Fibroblast of skin of scalp (primary cell): ENCODE measurements around the gene VMP1.
A peak's percentile ranks its signal among the peaks of the same experiment; 100 is the strongest.
"Not testable (repeated sequence)": the region's sequence is repeated elsewhere in the genome, so short reads cannot be mapped to it uniquely, and the experiment has no call there.

Source experiments
- DNase-seq: peaks from one replicate; pipeline ENCODE4 v3.0.0-alpha.2; 2013

VMP1 gene

DNA sequence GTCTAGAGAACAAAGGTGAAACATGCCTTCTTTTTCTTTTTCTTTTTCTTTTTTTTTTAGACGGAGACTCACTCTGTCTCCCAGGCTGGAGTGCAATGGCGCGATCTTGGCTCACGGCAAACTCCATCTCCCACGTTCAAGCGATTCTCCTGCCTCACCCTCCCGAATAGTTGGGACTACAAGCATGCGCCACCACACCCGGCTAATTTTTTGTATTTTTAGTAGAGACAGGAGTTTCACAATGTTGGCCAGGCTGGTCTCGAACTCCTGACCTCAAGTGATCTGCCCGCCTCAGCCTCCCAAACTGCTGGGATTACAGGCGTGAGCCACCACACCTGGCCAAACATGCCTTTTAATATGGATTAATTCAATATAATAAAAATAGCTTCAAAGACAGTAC lies 47.6 kb downstream of the VMP1 start:
- DNase-seq, result not testable (repeated sequence)

DNA sequence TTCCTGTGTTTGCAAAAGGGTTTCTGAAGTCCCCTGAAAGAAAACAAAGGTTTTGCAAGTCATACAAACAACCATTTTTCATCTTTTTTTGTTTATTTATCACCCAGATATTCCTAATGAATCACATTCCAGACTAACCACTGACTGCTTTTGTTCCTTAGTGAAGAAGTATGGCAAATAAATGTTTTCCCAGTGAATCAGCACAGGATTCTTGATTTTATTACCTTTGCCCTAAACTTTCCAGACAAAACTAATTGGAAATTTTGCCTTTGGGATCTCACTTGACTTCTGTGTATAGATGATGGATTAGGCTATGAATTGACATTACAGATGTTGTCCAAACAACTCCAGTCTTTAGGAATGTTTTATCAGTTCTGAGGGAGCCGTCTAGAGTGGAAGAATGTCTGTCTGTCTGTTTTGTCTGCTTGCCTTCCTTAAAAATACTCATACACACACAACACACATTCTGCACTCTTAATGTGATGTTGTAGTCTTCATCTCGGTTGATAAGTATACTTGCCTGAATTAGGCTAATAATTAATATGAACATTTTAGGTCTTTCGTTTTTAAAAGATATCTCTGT lies 48.9 kb downstream of the VMP1 start:
- DNase-seq, result peak; percentile 95

DNA sequence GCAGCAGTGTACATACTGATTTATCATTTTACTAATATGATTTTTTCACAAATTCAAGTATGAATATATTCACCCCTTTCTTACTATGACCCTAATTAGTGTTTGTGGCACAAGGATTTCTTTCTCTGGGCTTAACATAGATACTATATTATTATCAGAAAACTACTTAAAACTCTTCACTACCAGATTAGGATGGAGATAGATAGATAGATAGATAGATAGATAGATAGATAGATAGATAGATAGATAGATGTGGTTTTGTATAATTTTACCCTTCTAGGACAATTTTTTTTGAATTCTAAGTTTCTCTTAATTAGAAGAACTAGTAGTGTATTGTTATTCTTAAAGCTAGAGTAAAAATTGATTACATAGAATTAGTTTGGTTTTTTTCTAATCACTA lies 49.6 kb downstream of the VMP1 start:
- no peak for DNase-seq

DNA sequence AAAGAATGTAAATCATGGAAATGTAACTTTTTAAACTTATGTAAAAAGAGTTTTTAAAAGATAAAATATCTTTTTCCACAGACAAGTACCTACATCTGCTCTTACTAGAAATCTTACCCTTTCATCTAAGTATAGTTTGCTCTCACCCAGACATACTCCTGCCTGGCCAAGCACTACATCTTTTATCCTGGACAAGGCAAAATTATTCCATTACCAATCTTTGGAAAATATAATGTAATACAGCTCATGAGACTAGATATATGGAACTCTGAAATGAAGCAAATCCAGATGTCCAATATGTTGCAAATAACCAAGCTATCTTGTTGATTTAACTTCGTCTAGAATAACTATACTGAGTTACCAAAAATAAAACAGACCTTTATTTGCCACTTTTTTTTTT lies 50.0 kb downstream of the VMP1 start:
- DNase-seq, result peak; percentile 36

DNA sequence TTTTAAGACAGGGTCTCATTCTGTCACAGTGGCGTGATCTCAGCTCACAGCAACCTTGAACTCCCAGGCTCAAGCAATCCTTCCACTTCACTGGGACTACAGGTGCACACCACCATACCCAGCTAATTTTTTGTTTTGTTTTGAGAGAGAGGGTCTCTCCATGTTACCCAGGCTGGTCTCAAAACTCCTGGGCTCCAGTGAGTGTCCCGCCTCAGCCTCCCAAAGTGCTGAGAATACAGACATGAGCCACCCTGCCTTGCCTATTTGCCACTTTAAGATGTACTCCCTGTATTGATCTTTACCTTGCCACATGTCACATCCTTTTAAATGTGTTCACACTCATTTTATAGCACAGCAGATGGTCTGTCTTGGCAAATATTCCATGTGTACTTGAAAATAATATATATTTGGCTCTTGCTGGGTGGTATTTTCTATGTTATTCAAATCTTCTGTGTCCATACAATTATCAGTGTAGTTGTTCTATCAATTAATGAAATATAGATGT lies 50.5 kb downstream of the VMP1 start:
- DNase-seq, result no peak

DNA sequence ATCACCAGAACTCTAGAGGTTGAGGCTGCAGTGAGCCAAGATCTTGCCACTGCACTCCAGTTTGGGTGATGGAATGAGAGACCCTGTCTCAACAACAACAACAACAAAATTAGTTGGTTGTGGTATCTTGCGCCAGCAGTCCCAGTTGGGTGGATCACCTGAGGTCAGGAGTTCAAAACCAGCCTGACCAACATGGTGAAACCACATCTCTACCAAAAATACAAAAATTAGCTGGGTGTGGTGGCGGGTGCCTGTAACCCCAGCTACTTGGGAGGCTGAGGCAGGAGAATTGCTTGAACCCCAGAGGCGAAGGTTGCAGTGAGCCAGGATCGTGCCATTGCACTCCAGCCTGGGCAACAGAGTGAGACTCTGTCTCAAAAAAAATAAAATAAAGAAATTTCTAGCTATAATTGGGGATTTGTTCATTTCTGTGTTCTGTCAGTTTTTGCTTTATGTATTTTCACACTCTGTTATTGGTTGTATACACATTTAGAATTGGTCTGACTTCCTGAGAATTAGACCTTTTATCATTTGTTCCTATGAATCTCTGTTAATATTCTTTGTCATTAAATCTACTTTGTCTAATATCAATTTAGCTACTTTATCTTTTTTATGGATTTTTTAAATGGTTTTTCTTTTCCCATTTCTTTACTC lies 51.7 kb downstream of the VMP1 start:
- not testable (repeated sequence) for DNase-seq

DNA sequence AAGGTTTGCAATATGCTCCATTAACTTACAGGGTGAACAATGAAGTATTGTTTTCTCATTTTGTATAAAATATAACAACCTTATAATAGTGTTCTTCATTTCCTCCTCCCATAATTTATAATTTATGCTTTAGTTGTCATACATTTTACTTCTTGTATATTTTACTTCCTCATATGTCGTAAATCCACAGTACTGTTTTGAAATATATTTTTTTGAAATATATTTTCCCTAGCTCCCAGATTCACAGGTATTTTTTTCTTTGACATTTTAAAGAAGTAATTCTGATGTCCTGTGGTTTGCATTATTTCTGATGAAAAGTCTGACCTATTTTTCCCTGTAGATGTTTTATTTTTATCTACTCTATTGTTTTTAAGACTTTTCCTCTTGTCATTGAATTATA lies 52.7 kb downstream of the VMP1 start:
- DNase-seq, result no peak

DNA sequence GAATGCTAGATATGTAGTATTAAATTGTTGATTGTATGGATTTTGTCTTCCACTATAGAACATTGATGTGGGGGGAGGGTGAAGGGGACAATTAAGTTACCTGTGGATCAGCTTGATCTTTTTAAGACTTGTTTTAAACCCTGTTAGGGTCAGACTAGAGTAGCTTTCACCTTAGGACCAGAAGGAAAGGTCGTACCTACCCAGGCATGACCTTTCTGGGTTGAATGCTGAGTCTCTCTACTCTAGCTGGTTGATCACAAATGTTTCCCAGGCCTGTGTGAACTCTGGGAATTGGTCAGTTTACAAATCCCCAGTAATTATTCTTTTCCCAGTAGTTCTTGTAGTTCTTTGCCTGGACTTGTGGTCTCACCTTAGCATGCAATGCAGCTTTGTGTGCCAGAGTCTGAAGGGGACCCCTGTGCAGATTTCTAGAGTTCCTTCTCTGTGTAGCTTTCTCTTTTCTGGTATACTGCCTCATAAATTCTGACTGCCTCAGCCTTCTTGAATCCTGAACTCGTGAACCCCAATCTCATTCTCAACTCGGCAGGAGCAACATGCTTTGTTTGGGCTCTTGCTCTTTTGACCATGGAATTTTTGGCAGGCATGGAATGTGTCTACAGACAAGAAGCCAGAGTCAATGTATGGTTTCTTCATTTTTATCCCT lies 54.1 kb downstream of the VMP1 start:
- DNase-seq, result peak; percentile 98

DNA sequence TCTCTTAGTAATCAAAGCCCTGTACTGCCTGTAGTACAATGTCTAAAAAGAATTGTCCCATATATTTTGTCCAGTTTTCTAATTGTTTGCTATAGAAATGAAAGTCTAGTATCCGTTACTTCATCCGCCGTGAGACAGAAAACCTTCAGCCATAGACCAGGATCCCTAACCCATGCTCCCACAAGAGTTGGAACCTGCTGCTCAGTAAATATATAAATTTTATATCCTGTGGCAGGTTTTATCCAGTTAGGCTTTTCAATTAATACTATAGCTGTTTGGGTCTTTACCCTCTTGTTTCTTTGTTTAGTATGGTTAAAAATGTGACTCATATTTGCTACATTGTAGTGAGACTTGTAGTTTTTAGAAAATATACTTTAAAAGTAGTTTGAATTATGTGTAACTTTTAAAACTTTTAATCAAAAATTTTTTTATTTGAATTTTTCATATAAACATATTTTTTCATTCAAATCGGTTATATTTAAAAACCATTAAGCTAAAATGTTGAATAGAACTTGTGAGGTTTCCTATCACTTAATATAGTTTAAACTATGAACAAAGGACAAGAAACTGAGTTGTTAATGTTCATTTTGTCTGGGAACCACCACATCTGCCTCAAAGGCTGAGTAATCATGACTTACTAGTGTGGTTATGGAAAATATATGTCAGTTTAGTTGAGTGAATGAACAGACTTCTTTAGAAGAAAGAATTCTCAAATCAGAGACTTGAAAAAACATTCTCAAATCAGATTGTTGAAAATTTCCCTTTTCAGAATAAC lies 54.8 kb downstream of the VMP1 start:
- DNase-seq, result peak; percentile 86

DNA sequence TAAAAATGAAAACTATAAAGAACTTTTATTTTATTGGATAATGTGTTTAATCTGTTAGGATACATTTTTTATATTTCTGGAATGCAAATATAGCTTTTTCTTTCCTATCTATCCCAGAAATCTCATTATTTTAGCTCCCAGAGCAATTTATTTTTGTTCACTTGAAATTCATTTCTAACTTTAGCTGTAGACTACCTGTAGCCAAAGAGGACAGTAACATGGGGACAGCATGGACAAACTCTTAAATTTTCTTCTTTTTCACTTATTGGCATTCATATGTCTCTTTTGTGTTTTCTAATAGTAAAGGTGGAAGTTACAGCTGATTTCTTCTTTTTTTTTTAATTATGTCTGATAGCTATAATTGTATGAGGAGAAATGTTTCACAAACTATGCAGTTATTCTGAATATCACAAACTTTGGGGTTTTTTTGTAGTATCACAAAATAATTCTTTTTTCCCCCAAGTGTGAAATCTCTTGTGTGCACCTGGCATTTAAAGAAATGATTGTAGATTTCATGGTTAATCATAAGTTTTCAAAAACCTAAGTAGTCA lies 55.4 kb downstream of the VMP1 start:
- DNase-seq, result no peak

DNA sequence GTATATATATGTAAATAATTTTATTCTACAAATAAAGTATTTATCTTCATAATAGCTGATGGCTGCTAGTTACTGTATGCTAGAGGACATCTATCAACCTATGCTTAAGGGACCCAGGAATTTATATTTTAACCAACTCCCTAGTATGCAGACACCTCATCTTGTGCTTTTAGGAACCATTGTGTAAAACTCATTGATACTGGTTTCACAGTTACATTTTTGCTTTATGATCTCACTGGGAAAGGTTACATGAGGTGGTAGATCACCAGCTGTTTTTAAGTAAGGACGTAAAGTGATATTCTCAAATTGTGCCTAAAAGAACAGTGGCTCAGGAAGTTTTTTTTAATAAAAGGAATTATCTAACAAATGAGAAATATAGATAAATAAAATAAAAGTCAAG lies 56.4 kb downstream of the VMP1 start:
- DNase-seq, result peak; percentile 81

DNA sequence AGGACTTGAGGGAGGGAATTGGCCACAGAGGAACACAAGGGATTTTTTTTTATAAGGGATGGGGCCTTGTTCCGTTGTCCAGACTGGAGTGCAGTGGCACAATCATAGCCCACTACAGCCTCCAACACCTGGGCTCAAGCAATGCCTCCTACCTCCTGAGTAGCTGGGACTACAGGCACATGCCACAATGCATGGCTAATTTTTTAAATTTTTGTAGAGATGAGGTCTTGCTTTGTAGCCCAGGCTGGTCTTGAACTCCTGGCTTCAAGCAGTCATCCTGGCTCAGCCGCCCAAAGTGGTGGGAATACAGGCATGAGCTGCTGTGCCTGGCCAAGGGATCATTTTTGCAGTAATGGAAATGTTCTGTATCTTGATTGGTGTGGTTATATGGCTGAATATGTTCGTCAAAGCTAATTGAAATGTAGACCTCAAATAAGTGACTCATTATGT lies 56.9 kb downstream of the VMP1 start:
- DNase-seq, result peak; percentile 54

DNA sequence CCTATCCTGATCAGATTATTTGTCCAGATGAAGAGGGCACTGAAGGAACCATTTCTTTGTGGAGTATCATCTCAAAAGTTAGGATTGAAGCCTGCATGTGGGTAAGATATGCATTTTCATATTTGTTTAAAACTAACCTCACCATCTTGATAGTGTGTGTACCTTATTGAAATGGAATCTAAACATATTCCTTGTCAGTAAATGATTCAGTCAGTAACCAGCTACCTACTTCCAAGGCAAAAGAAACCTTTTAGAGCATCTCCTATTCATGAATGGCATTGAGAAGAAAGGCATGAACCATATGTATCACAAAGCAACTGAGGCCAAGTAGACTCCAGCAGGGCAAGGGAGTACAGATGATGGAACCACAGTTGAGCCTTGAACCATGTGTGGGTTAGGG lies 57.6 kb downstream of the VMP1 start:
- no peak for DNase-seq

DNA sequence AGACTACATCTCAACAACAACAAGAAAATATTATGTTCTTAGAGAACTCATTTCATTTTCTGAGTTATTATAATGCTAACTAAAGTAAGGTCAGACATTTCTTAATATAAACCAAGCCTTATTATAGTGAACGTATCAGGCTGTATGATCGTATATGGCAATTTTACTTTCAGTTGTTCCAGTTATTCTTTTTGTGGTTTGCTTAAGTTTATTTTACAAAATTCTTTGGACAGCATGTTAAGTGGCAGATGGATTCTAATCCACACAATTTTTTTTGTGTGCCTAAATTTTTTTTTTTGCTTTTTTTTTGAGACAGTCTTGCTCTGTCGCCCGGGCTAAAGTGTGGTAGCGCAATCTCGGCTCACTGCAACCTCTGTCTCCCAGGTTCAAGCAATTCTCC lies 59.0 kb downstream of the VMP1 start:
- peak; percentile 49 for DNase-seq

DNA sequence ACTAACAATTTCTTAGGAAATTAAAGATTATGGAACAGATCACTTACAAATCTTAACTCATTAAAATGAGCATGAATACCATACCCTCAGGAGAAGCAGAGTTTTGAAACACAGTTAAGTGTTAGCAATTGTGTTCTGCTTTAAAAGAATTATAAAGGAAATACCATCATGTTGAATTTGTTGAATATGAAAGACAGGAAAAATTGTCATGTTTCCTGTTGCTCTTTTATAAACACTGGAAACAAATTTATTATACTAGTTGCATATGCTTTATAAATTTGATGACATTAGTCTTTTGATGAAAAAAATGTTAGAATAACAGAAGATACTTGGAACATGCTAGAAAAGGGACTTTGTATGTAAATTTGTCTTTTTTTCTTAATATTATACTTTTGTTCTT lies 59.7 kb downstream of the VMP1 start:
- DNase-seq, result no peak

DNA sequence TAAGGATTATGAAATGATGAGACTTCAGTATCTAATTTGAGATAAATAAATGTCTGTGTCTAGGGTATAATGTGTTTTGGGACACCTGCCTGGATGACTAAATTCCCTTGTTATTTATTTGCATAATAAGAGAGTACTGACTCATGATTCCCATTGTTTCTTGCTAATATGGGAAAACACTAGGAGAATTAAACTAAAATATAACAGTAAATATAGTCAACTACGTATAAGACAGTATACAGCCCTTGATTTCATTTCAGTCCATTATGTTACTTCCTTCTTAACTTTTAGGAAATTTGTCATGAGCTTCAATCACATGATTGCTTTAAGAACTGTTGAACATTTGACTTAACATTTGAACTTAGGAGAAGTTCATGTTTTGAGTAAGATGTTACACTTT lies 62.4 kb downstream of the VMP1 start:
- no peak for DNase-seq

DNA sequence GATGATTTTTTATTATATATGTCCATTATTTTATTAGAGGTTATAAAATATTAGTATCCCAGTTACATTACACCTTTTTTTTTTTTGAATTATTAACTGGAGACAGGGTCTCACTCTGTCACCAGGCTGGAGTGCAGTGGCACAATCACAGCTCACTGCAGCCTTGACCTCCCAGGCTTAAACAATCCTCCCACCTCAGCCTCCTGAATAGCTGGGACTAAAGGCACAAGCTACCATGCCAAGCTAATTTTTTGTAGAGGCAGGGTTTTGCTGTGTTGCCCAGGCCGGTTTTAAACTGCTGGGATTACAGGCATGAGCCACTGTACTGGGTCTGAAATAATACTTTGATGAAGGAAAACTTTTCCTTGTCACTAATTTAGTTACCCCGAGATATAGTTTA lies 63.6 kb downstream of the VMP1 start:
- DNase-seq, result no peak

DNA sequence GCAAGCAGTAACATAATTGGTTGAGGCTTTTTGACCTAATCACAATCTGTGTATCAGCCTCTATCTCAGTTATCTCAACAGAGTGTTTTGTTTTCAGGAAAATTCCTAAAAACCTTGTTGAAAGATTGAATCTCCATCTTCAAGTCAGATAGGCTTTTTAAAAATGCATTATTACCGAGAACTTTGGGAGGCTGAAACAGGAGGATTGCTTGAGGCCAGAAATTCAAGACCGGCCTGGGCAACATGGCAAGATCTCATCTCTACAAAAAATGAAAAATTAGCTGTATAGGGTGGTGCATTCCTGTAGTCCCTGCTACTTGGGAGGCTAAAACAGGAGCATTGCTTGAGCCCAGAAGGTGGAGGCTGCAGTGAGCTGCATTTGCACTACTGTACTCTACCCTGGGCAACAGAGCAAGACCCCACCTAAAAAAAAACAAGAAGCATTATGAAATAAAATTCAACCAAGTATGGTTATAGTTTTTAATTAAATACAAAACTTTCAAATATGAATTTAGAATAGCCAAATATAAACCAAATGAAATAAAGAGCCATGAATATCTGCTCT lies 68.4 kb downstream of the VMP1 start:
- DNase-seq, result no peak

DNA sequence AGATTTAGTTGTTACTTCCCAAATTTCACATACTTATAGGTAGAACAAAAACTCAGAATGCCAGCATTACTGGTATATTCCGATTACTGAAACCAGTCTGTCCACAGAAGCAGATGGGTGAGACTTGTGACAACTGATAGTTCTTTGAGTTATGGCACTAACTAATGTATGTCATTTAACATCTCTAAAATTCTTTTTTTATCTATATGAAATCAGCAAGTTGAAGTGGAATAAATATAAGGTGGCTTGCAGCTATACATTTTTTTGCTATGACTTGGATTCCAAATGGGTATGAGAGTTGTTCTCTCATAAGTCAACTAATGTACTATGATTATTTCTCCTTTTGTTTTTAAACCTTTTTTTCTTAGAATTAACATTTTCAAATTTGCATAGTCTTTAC lies 69.1 kb downstream of the VMP1 start:
- DNase-seq, result no peak

DNA sequence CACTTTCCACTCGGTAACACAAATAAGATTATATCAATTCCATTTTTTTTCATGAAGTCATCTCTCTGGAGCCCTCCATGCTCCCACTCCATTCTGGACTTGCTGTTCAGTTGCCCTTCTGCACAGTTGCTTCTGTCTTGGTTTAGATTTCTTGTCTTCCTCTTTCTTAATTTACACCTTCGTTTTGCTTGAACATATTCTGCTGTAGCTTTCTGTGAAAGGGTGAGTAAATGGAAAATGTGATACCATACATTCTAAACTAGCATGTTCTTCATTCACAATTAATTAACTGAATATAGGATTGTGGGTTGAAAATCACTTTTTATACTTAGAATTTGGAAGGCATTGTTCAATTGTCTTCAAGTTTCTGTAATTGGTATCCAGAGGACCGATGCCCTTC lies 69.6 kb downstream of the VMP1 start:
- DNase-seq, result no peak

DNA sequence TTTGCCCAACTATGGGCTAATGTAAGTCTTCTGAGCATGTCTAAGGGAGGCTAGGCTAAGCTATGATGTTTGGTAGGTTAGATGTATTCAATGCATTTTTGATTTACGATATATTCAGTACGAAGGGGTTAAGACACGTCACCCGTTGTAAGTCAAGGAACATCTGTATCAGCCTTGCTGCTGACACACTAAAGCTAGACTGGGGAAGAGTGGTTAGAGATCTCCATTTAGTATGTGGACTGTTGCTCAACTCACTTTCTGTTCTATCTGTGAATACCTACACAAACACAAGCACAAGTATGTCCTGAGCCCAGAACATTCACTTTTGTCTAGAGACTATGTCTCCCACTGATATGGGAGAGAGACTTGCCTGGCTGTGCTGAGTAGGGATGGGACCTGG lies 71.5 kb downstream of the VMP1 start:
- DNase-seq, result no peak

DNA sequence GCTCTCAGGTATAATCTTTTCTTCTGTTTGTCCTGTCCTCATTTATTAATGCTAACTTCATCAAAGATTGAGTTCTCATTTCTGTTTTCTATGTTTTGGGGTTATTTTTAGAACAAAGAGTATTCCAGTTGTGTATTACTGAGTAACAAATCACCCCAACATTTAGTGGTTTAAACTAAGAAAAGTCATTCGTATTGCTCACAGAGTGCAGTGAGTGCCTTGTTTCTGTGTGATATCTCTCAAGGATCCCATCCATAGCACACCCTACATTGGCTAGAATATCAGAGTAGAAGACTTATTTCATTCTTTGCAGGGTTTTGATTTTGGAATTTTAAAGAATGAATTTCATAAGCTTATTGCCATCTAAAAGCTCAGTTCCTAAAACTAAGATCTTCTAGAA lies 72.1 kb downstream of the VMP1 start:
- no peak for DNase-seq

DNA sequence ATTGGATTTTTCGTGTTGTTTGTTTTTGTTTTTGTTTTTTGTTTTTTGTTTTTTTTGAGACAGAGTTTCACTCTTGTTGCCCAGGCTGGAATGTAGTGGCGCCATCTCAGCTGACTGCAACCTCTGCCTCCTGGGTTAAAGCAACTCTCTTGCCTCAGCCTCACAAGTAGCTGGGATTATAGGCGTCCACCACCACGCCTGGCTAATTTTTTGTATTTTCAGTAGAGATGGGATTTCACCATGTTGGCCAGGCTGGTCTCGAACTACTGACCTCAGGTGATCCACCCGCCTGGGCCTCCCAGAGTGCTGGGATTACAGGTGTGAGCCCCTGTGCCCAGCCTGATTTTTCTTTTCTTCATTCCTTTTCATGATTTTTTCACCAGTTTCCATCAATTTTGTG lies 73.1 kb downstream of the VMP1 start:
- DNase-seq, result not testable (repeated sequence)
